ENCODE measurements around the gene DNAJB8. TPM values are rescaled to one million over a fixed set of nuclear protein-coding genes. Genes with fewer than 3 reads are reported as not detected.

Gene DNAJB8
- polyA plus RNA-seq, 1 experiment, result not detected

DNA sequence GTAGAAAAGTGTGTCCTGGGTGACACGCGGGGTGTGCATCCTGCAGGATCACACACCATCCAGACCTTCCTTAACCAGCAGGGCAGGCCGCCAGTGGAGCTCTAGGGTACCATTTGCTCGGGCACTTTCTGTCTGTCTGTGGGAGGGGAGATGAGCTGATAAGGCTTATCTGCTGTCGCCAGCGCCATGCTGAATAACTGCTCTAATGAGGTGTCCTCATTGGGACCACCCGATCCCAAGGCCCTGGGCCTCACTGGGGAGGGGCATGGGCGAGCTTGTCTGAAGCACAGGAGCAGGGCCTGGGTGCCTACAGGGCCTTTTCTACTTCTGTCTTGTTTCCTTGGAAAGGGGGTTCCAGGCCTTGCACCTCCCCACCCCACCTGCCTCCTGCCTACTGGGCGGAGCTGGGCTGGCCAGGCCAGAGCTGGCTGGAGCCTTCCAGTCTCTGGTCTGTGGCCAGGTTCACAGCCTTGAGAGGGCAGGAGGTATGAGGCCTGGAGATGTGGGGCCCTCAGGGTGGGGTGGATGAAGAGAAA is 28.8 kb upstream of the DNAJB8 start:
- no peaks in the 10 kb centered on the region; the same call in 1 of the 2 replicates for H3K27me3 ChIP-seq (ENCODE audit: control insufficient read depth, insufficient read depth, low read length)
- H3K36me3 ChIP-seq (ENCODE audit: control insufficient read depth, insufficient read depth, low read length), result peaks cover 2% of the 10 kb centered on the region
- TF ChIP-seq, protein P1, sequence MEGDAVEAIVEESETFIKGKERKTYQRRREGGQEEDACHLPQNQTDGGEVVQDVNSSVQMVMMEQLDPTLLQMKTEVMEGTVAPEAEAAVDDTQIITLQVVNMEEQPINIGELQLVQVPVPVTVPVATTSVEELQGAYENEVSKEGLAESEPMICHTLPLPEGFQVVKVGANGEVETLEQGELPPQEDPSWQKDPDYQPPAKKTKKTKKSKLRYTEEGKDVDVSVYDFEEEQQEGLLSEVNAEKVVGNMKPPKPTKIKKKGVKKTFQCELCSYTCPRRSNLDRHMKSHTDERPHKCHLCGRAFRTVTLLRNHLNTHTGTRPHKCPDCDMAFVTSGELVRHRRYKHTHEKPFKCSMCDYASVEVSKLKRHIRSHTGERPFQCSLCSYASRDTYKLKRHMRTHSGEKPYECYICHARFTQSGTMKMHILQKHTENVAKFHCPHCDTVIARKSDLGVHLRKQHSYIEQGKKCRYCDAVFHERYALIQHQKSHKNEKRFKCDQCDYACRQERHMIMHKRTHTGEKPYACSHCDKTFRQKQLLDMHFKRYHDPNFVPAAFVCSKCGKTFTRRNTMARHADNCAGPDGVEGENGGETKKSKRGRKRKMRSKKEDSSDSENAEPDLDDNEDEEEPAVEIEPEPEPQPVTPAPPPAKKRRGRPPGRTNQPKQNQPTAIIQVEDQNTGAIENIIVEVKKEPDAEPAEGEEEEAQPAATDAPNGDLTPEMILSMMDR (IDR thresholded peaks at IDR 0.05; ENCODE audit: insufficient read depth, low read depth, low read length), result no peak
- DNase-seq (ENCODE audit: low read depth), result no peak
- CTCF ChIA-PET, result interaction anchor here (0.8 to 5.3 kb wide), 5 partner anchors 12 to 73 kb away, joined by 3 to 60 read pairs (median 4); no protein-coding TSS in a partner anchor
- POLR2A ChIA-PET, result interaction anchor here (0.6 kb wide), 1 partner anchor 425 kb away, joined by 3 read pairs; no protein-coding TSS in a partner anchor
- no peak overlapping the region for H3K4me3 ChIP-seq (ENCODE audit: low read depth, low read length)

DNA sequence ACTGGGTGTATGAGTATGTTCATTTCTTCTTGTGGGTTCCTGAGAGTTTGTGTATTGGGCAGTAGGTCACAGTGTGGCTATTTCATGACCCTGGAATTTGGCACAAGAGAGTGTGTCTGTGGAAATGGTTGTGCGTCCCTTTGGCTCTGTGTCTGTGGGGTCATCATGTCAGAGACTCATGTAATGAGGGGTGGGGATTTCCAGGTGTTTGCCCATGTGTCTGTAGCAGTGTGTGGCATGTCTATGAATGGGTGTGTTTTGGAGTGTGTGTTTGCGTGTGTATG is 27.6 kb upstream of the DNAJB8 start:
- CTCF ChIA-PET, result no interaction called here
- Histone ChIP-seq H3K36me3 (ENCODE audit: control insufficient read depth, insufficient read depth, low read length) (peaks cover 2% of the 10 kb centered on the region), H3K27me3 (ENCODE audit: control insufficient read depth, insufficient read depth, low read length) (no peaks in the 10 kb centered on the region; the same call in 1 of the 2 replicates), H3K4me3 (ENCODE audit: low read depth, low read length) (no peak overlapping the region)
- POLR2A ChIA-PET, result no interaction called here
- DNase-seq (ENCODE audit: low read depth), result no peak
- TF ChIP-seq, protein P1 (IDR thresholded peaks at IDR 0.05; ENCODE audit: insufficient read depth, low read depth, low read length), result no peak

DNA sequence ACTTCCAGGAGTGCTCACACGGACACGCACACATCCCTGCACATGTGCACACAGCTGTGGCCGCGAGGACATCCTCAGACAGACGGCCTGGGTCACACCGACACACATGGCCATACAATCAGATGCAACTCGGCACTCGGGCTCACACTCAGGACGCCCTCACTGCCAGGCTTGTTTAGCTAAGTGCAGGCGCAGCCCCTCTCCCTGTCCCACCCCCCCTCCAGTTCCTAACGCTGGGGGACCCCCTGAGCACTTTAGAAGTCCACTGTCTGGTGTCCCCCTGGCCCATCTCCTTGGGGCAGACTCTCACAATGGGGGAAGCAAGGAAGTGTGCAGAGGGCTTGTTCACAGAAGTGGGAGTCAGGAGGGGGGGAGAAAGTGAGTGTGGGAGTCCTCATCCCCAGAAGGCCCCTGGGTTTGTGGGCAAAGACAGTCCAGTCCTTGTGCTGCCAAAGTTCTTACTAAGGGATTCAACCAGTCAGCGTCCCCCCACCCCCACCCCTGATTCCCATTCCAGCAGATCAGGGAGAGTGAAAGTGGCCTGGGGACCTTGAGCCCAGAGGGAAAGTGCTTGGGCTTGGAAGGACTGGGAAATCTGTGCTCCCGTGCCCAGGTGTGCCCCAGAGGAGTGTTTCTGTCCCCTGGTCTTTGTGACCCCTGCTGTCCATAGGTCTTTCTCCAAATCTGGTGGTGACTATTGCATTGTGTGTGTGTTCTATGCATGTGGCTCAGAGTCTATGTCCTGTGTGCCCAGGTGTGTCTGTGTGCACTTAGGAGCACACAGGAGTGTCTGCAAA is 27.1 kb upstream of the DNAJB8 start:
- POLR2A ChIA-PET, result no interaction called here
- Histone ChIP-seq H3K27me3 (ENCODE audit: control insufficient read depth, insufficient read depth, low read length) (no peaks in the 10 kb centered on the region; the same call in 1 of the 2 replicates), H3K36me3 (ENCODE audit: control insufficient read depth, insufficient read depth, low read length) (no peaks in the 10 kb centered on the region; the same call in none of the 2 replicates), H3K4me3 (ENCODE audit: low read depth, low read length) (no peak overlapping the region)
- TF ChIP-seq, protein P1 (IDR thresholded peaks at IDR 0.05; ENCODE audit: insufficient read depth, low read depth, low read length), result no peak
- DNase-seq (ENCODE audit: low read depth), result no peak
- CTCF ChIA-PET, result interaction anchor here (1.1 to 1.2 kb wide), 2 partner anchors 67 to 69 kb away, joined by 3 read pairs; no protein-coding TSS in a partner anchor

DNA sequence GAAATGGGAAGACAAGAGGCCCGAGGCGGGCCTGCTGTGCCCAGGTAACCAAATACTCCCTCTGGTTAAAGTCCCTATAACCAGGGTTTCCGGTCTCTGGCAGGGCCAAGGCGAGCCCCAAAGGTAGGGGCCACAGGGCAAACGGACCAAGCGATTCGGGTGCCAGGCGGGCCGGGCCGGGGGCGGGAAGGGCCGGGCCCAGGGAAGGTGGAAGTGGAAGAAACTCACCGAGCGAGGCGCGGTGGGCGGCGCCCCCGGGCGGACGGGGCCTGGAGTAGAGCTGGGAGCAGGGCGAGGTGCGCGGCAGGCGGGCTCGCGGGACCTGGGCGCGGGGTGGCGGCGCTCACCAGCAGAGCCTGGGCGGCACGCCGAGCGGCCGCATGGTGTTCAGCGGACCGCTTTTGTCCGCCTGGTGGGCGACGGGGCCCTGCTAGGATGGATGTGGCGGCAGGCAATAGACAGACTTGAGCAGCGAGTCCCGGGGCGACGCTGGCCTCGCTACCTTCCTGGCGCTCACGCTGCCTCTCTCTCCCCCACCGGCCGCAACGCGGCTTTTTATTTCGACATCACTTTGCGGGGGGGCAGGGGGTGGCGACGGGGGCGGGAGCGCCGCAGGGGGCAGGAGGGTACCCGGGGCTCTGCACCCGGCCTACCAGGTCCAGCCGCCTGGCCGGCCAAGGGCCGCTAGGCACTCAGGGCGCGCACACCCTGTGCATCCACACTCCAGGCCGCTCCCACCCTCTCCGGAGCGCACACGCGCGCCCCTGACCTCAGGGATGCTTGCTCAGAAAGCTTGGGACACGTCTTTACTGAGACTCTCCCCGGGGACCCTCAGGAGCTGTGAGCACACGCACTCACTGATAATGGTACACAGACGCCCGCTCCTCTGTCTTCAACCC is 26.2 kb upstream of the DNAJB8 start, which contains the start of gene GATA2:
TSS of gene GATA2 (minus strand) at position 531 of the 899 bp plus-strand sequence. CDS start 6,170 bp downstream, outside the sequence.
- Histone ChIP-seq H3K36me3 (ENCODE audit: control insufficient read depth, insufficient read depth, low read length) (no peaks in the 10 kb centered on the region; the same call in none of the 2 replicates), H3K4me3 (ENCODE audit: low read depth, low read length) (peak within 1 kb of the TSS; percentile 91), H3K27me3 (ENCODE audit: control insufficient read depth, insufficient read depth, low read length) (no peaks in the 10 kb centered on the region; the same call in 1 of the 2 replicates)
- CTCF ChIA-PET, result interaction anchor here (1.1 to 1.2 kb wide), 2 partner anchors 66 to 68 kb away, joined by 3 read pairs; no protein-coding TSS in a partner anchor
- DNase-seq (ENCODE audit: low read depth), result no peak
- POLR2A ChIA-PET, result interaction anchor here (1.1 kb wide), 1 partner anchor 10 kb away, joined by 3 read pairs; no protein-coding TSS in a partner anchor
- TF ChIP-seq, protein P1 (IDR thresholded peaks at IDR 0.05; ENCODE audit: insufficient read depth, low read depth, low read length), result peak; percentile 16; the same call in 1 of the 2 replicates
